SK-N-SH (cell line): ENCODE measurements around the gene GLYATL1B. TPM values are rescaled to one million over a fixed set of nuclear protein-coding genes. Genes with fewer than 3 reads are reported as not detected.

Source experiments
- CTCF ChIA-PET: fragments of 300-600, 350-600 bp; formaldehyde crosslinking; extraction: SDS; loops from one replicate; lab custom pipeline; 2021; lab: Yijun Ruan, JAX
- POLR2A ChIA-PET: fragments of 350-600 bp; sonication (Branson Sonifier 250); formaldehyde crosslinking; extraction: SDS; loops from one replicate; lab custom pipeline; 2020; ENCODE audit warnings: antibody characterized with exemption, inconsistent platforms; lab: Yijun Ruan, JAX
- DNase-seq: peaks from one replicate; pipeline ENCODE4 v3.0.0; 2012
- H2AFZ ChIP-seq: fragments of 200-600 bp; sonication (generic); 2 replicates; pipeline ENCODE4 v1.8.1; 2016; ENCODE audit warnings: antibody characterized with exemption, mild to moderate bottlenecking, low read depth
- H3F3A ChIP-seq: fragments of 200-600 bp; sonication (generic); replicated peaks from 2 replicates; pipeline ENCODE3; 2016; ENCODE audit warnings: antibody characterized with exemption, mild to moderate bottlenecking; ENCODE audit not compliant: insufficient read depth
- H3K27ac ChIP-seq, 2 experiments: fragments of 200-500 bp in 1 of 2; fragments of 200-600 bp in 1 of 2; sonication (Bioruptor generic) in 1 of 2; sonication (generic), shearing (Covaris generic) in 1 of 2; 2 replicates each; pipeline versions ENCODE4 v1.5.1 to v1.6.1; 2014 to 2016; ENCODE audit warnings: low read depth in 2 of 2, inconsistent platforms in 1 of 2, low read length in 1 of 2, mild to moderate bottlenecking in 1 of 2, mixed read lengths in 1 of 2
- H3K27me3 ChIP-seq: fragments of 200-600 bp; sonication (generic), shearing (Covaris generic); 2 replicates; pipeline ENCODE4 v1.6.1; 2016; ENCODE audit warnings: mixed run types; ENCODE audit not compliant: insufficient read depth
- H3K36me3 ChIP-seq, 2 experiments: fragments of 200-500 bp in 1 of 2; fragments of 200-600 bp in 1 of 2; sonication (Bioruptor generic) in 1 of 2; sonication (generic) in 1 of 2; replicated peaks in 1 of 2; 2 replicates each; pipeline versions ENCODE3 to v1.5.1; 2014 to 2016; ENCODE audit warnings: low read length in 1 of 2, mild to moderate bottlenecking in 1 of 2; ENCODE audit not compliant: insufficient read depth in 2 of 2, control insufficient read depth in 1 of 2
- H3K4me1 ChIP-seq, 2 experiments: fragments of 200-500 bp in 1 of 2; fragments of 200-600 bp in 1 of 2; sonication (Bioruptor generic) in 1 of 2; sonication (generic), shearing (Covaris generic) in 1 of 2; 2 replicates each; pipeline versions ENCODE4 v1.5.1 to v1.6.1; 2014 to 2016; ENCODE audit warnings: low read depth in 1 of 2, low read length in 1 of 2, mixed run types in 1 of 2; ENCODE audit not compliant: insufficient read depth in 2 of 2, control insufficient read depth in 1 of 2
- H3K4me2 ChIP-seq: fragments of 200-600 bp; sonication (generic), shearing (Covaris generic); 2 replicates; pipeline ENCODE4 v1.6.1; 2017; ENCODE audit warnings: mixed run types
- H3K4me3 ChIP-seq, 2 experiments: fragments of 200-500 bp in 1 of 2; fragments of 200-600 bp in 1 of 2; sonication (Bioruptor generic) in 1 of 2; sonication (generic), shearing (Covaris generic) in 1 of 2; 2 replicates each; pipeline versions ENCODE4 v1.5.1 to v1.8.1; 2014 to 2016; ENCODE audit warnings: low read depth in 2 of 2, inconsistent platforms in 1 of 2, low read length in 1 of 2, mild to moderate bottlenecking in 1 of 2, mixed read lengths in 1 of 2, moderate library complexity in 1 of 2
- H3K79me2 ChIP-seq: fragments of 200-600 bp; sonication (generic); 2 replicates; pipeline ENCODE4 v1.8.1; 2017; ENCODE audit warnings: mild to moderate bottlenecking; ENCODE audit not compliant: insufficient read depth
- H3K9ac ChIP-seq: fragments of 200-600 bp; sonication (generic); 2 replicates; pipeline ENCODE4 v1.6.1; 2017; ENCODE audit warnings: mixed run types
- H3K9me2 ChIP-seq: fragments of 200-600 bp; sonication (generic); 2 replicates; pipeline ENCODE4 v1.6.1; 2017; ENCODE audit warnings: mixed run types
- H3K9me3 ChIP-seq: fragments of 200-600 bp; sonication (generic); 2 replicates; pipeline ENCODE4 v1.6.1; 2017; ENCODE audit warnings: mixed run types, mild to moderate bottlenecking, moderate library complexity
- H4K20me1 ChIP-seq: fragments of 200-600 bp; sonication (generic); 2 replicates; pipeline ENCODE4 v1.6.1; 2017; ENCODE audit warnings: mild to moderate bottlenecking, mixed run types; ENCODE audit not compliant: insufficient read depth
- EP300 ChIP-seq, 2 experiments: IDR thresholded peaks; 2 replicates each; pipeline versions ENCODE4 v1.4.0 to v1.6.1; 2012; ENCODE audit warnings: borderline replicate concordance in 1 of 2, low read depth in 1 of 2, low read length in 1 of 2
- FOXJ3 ChIP-seq: sonication (generic); formaldehyde crosslinking; IDR thresholded peaks from 2 replicates; pipeline ENCODE4 v1.5.1; 2020; ENCODE audit warnings: mild to moderate bottlenecking, missing genetic modification reagents
- GABPA ChIP-seq: IDR thresholded peaks from 2 replicates; pipeline ENCODE4 v1.4.0; 2012; ENCODE audit warnings: low read depth, mild to moderate bottlenecking
- JUND ChIP-seq: IDR thresholded peaks from 2 replicates; pipeline ENCODE4 v1.4.0; 2012
- NFIC ChIP-seq: IDR thresholded peaks from 2 replicates; pipeline ENCODE4 v1.4.0; 2012; ENCODE audit warnings: borderline replicate concordance
- RXRA ChIP-seq: IDR thresholded peaks from 2 replicates; pipeline ENCODE4 v1.4.0; 2012; ENCODE audit warnings: low read depth, mild to moderate bottlenecking, borderline replicate concordance
- SMC3 ChIP-seq: IDR thresholded peaks from 2 replicates; pipeline ENCODE4 v1.6.1; 2012; ENCODE audit warnings: low read depth, low read length, improper control_type of control experiment
- TAF1 ChIP-seq: IDR thresholded peaks from 2 replicates; pipeline ENCODE4 v1.6.1; 2012; ENCODE audit warnings: low read depth, mild to moderate bottlenecking, low read length, moderate library complexity, borderline replicate concordance
- YY1 ChIP-seq: IDR thresholded peaks from 2 replicates; pipeline ENCODE4 v1.4.0; 2012; ENCODE audit warnings: low read depth, mild to moderate bottlenecking
- polyA plus RNA-seq, 3 experiments: library from polyadenylated mRNA; depleted of rRNA; stranded (reverse); fragments of >200 nt; gene quantifications; 2 replicates each; pipeline ENCODE4 v1.2.3, GENCODE V29; 2012
- TF ChIP-seq, protein P1 (sequence below): IDR thresholded peaks from 2 replicates; pipeline ENCODE4 v1.6.1; 2012; ENCODE audit warnings: mild to moderate bottlenecking, low read depth, low read length, moderate library complexity
- TF ChIP-seq, protein P2 (sequence below): IDR thresholded peaks from 2 replicates; pipeline ENCODE4 v1.4.0; 2012; ENCODE audit warnings: low read depth, borderline replicate concordance
- TF ChIP-seq, protein P3 (sequence below): fragments of 150-350 bp; IDR thresholded peaks from 2 replicates; pipeline ENCODE4 v1.6.1; 2017; ENCODE audit warnings: antibody characterized with exemption, low read length, low read depth, borderline replicate concordance
- TF ChIP-seq, protein P4 (sequence below): IDR thresholded peaks from 2 replicates; pipeline ENCODE4; 2012
- TF ChIP-seq, protein P5 (sequence below): fragments of 200-600 bp; sonication (generic); IDR thresholded peaks from 2 replicates; pipeline ENCODE4 v1.6.1; 2017; ENCODE audit warnings: antibody characterized with exemption, mild to moderate bottlenecking, moderate library complexity

GLYATL1B gene
- polyA plus RNA-seq, 1 of the 3 experiments (the other 2 are of a cell fraction): not detected

DNA sequence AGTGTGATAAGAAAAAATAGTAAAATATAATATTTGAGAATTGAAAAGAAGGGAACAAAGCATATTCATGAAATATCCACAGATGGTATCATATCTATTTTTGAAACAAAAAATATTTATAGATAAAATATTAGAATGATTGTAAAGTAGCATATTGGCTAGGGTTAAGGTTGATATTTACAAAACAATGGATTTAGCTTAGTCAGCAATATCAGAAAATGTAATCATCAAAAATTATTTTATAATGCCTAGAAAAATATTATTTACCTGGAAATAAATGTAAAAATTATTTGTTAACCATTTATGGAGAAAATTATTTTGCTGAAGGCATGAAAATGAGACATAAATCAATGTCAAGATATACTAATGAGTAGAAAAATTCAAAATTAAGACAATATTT is 33.7 kb downstream of the GLYATL1B start:
- Histone ChIP-seq H3K4me2 (no peak overlapping the region), H3K4me1 (no peaks in the 10 kb centered on the region), H3K36me3 (peaks cover 2 to 10% of the 10 kb centered on the region in 2 experiments), H4K20me1 (no peaks in the 10 kb centered on the region), H2AFZ (no peak overlapping the region), H3F3A (no peaks in the 10 kb centered on the region), H3K27me3 (no peaks in the 10 kb centered on the region), H3K9me3 (0 out of 2 replicates have a peak, but pooled peaks cover 8% of the 10 kb centered on the region), H3K79me2 (no peaks in the 10 kb centered on the region), H3K4me3 (no peak overlapping the region), H3K9me2 (no peaks in the 10 kb centered on the region), H3K9ac (no peak overlapping the region), H3K27ac (no peak overlapping the region)
- CTCF ChIA-PET: interaction anchor here (1.1 to 6.3 kb wide), 3 partner anchors 16 to 107 kb away, joined by 3 to 40 read pairs (median 3); partner anchors contain the start of gene DTX4
- DNase-seq: no peak
- no peak for TF ChIP-seq FOXJ3
- TF ChIP-seq JUND: no peak
- TF ChIP-seq EP300 (IDR thresholded peaks at IDR 0.05; ENCODE audit: borderline replicate concordance in 1 of 2, low read depth in 1 of 2, low read length in 1 of 2): no peak
- TF ChIP-seq GABPA: no peak
- TF ChIP-seq, protein P1, sequence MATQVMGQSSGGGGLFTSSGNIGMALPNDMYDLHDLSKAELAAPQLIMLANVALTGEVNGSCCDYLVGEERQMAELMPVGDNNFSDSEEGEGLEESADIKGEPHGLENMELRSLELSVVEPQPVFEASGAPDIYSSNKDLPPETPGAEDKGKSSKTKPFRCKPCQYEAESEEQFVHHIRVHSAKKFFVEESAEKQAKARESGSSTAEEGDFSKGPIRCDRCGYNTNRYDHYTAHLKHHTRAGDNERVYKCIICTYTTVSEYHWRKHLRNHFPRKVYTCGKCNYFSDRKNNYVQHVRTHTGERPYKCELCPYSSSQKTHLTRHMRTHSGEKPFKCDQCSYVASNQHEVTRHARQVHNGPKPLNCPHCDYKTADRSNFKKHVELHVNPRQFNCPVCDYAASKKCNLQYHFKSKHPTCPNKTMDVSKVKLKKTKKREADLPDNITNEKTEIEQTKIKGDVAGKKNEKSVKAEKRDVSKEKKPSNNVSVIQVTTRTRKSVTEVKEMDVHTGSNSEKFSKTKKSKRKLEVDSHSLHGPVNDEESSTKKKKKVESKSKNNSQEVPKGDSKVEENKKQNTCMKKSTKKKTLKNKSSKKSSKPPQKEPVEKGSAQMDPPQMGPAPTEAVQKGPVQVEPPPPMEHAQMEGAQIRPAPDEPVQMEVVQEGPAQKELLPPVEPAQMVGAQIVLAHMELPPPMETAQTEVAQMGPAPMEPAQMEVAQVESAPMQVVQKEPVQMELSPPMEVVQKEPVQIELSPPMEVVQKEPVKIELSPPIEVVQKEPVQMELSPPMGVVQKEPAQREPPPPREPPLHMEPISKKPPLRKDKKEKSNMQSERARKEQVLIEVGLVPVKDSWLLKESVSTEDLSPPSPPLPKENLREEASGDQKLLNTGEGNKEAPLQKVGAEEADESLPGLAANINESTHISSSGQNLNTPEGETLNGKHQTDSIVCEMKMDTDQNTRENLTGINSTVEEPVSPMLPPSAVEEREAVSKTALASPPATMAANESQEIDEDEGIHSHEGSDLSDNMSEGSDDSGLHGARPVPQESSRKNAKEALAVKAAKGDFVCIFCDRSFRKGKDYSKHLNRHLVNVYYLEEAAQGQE: no peak
- TF ChIP-seq YY1: no peak
- no peak for TF ChIP-seq SMC3
- TF ChIP-seq, protein P2, sequence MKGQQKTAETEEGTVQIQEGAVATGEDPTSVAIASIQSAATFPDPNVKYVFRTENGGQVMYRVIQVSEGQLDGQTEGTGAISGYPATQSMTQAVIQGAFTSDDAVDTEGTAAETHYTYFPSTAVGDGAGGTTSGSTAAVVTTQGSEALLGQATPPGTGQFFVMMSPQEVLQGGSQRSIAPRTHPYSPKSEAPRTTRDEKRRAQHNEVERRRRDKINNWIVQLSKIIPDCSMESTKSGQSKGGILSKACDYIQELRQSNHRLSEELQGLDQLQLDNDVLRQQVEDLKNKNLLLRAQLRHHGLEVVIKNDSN: no peak
- no peak for TF ChIP-seq TAF1
- TF ChIP-seq, protein P3, sequence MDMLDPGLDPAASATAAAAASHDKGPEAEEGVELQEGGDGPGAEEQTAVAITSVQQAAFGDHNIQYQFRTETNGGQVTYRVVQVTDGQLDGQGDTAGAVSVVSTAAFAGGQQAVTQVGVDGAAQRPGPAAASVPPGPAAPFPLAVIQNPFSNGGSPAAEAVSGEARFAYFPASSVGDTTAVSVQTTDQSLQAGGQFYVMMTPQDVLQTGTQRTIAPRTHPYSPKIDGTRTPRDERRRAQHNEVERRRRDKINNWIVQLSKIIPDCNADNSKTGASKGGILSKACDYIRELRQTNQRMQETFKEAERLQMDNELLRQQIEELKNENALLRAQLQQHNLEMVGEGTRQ: no peak
- TF ChIP-seq NFIC: no peak
- TF ChIP-seq RXRA: no peak
- TF ChIP-seq, protein P4, sequence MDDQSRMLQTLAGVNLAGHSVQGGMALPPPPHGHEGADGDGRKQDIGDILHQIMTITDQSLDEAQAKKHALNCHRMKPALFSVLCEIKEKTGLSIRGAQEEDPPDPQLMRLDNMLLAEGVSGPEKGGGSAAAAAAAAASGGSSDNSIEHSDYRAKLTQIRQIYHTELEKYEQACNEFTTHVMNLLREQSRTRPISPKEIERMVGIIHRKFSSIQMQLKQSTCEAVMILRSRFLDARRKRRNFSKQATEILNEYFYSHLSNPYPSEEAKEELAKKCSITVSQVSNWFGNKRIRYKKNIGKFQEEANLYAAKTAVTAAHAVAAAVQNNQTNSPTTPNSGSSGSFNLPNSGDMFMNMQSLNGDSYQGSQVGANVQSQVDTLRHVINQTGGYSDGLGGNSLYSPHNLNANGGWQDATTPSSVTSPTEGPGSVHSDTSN: no peak
- TF ChIP-seq, protein P5, sequence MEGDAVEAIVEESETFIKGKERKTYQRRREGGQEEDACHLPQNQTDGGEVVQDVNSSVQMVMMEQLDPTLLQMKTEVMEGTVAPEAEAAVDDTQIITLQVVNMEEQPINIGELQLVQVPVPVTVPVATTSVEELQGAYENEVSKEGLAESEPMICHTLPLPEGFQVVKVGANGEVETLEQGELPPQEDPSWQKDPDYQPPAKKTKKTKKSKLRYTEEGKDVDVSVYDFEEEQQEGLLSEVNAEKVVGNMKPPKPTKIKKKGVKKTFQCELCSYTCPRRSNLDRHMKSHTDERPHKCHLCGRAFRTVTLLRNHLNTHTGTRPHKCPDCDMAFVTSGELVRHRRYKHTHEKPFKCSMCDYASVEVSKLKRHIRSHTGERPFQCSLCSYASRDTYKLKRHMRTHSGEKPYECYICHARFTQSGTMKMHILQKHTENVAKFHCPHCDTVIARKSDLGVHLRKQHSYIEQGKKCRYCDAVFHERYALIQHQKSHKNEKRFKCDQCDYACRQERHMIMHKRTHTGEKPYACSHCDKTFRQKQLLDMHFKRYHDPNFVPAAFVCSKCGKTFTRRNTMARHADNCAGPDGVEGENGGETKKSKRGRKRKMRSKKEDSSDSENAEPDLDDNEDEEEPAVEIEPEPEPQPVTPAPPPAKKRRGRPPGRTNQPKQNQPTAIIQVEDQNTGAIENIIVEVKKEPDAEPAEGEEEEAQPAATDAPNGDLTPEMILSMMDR: no peak
- POLR2A ChIA-PET: no interaction called here
